GM18526 (cell line): ENCODE data around the gene MMD2.

Experiments used
- POLR2A ChIP-seq: IDR thresholded peaks from 3 replicates; pipeline ENCODE4 v1.6.1; 2011; ENCODE audit not compliant: insufficient read length; ENCODE audit errors: extremely low read depth

Gene MMD2

DNA sequence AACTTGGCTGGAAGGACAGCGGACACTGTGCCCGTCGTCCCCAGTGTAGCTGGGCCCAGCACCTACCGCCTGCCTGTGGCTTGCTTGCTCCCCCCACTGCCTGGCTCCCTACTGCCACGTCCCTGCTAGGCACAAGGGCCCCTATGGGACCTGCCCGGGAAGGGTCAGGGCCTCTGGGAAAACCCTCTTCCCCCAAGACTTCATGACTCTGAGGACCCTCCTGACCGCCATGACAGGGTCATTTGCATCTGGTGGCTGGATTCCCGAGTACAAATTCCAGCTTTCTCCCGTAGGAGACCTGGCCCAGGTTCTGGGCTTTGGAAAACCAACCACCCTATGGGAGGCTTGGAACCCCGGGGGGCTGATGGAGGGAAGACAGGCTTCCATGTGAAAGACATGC lies 1.4 kb upstream of the MMD2 start:
- TF ChIP-seq POLR2A: no peak

DNA sequence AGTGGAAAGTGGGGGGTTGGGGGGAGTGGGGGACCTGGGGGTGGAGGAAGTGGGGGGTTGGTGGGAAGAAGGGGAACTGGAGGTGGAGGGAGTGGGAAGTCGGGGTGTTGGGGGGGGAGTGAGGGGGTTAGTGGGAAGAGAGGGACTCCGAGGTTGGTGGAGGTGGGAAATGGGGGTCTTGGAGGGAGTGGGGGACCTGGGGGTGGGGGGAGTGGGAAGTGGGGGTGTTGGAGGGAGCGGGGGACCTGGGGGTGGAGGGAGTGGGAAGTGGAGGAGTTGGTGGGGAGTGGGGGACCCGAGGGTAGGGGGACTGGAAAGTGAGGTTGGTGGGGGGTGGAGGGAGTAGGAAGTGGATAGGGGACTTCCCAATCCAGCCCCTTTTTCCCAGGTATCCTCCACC lies 906 bp upstream of the MMD2 start:
- TF ChIP-seq POLR2A: no peak

- no peak for TF ChIP-seq POLR2A
These were observed 319 bp upstream of the MMD2 start for GRCh38 chr7:4959306-4959705.

DNA sequence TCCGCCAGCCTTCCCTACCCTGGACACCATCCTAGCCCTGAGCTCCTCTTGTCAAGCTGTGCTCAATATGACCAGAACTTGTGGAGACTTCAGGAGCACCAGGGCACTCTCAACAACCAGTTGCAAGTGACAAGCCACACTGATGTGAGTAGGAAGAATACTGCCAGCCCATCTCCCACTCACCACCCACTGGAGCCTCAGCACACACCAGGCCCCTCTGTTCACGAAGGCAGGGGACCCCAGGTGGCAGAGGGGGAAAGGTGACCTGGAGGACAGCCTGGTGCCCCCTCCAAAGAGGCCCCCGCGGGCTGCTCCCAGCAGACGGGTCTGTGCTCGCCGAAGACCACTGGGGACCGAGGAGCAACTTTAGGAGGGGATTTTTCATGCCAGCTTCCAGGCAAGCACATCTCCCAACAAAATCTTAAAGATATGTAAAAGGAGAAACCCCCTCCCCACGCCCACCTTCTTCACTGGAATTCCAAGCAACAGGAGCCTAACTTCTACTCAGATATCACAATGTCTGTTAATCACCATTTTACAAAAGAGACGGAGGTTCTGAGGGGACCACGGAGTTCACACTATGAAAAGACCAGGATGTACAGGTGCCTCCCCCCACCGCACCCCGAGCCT lies 1.0 kb downstream of the MMD2 start:
- no peak for TF ChIP-seq POLR2A

DNA sequence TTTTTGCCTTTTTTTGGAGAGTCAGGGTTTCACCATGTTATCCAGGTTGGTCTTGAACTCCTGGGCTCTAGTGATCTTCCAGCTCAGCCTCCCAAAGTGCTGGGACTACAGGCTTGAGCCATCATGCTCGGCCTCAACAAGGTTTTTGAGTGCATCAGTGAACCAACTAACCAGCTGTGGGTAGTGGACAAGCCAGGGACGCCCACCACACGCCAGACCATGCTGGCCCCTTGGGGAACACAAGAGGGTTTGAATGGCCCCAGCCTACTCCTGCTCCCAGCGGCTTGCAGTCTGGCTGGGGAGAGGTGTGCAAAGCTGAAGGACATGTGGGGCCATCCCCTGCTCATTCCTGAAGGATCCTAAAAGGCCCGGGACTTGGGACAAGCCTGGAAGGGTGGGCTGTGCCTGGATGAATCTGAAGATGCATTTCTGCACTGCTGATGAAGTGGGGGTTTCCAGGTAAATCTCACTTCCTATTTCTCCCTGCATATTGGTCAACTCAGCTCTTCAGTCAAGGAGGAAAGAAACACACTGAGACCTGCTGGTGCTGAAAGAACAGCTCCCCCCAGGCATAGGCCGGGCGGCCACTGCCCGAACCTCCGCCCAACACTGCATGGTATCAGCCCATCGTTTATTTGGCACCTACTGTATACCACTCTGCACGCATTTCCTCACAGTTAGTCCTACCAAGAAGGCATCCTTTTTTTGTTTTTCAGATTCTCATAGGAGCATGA lies 6.9 kb downstream of the MMD2 start:
- no peak for TF ChIP-seq POLR2A

- TF ChIP-seq POLR2A: no peak
These were observed 7.7 kb downstream of the MMD2 start for GRCh38 chr7:4951304-4951703.

DNA sequence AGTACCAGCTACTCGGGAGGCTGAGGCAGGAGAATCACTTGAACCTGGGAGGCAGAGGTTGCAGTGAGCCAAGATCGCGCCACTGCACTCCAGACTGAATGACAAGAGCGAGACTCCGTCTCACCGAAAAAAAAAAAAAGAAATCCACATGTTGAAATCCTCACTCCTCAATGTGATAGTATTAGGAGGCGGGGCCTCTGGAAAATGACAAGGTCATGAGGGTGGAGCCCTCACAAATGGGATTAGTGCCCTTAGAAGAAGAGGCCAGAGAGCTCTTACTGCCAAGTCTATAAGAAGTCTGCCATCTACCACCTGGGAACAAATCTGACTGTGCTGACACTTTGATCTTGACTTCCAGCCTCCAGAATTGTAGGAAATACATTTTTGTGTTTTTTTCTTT lies 10.6 kb downstream of the MMD2 start:
- no peak for TF ChIP-seq POLR2A

- TF ChIP-seq POLR2A: no peak
These were observed 13.0 kb downstream of the MMD2 start for GRCh38 chr7:4945949-4946348.

DNA sequence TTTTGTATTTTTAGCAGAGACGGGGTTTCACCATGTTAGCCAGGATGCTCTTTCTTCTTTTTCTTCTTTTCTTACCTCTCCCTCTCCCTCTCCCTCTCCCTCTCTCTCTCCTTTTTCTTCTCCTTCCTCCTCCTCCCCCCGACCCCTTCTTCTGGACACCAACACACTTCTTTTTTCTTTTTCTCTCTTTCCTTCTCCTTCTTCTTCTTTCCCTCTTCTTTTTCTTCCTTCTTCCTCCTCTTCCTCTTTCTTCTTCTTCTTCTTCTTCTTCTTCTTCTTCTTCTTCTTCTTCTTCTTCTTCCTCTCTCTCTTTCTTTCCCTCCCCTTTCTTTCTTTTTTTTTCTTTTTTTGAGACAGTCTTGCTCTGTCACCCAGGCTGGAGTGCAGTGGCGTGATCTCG lies 14.0 kb downstream of the MMD2 start:
- TF ChIP-seq POLR2A: no peak

GRCh38 chr7:4943297-4943696 lies 15.7 kb downstream of the MMD2 start:
- no peak for TF ChIP-seq POLR2A

GRCh38 chr7:4939971-4940728 lies 18.8 kb downstream of the MMD2 start:
- no peak for TF ChIP-seq POLR2A

DNA sequence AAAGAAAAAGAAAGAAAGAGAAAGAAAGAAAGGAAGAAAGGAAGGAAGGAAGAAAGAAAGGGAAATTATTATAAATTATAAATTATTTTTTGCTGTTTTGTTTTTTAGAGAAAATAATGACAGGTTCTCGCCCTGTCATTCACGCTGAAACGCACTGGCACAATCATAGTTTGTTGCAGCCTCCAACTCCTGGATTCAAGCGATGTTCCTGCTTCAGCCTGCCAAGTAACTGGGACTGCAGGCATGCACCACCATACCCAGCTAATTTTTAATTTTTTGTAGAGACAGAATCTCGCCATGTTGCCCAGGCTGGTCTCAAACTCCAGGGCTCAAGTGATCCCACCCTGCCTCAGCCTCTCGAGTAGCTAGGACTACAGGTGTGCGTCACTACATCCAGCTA lies 21.6 kb downstream of the MMD2 start:
- no peak for TF ChIP-seq POLR2A

DNA sequence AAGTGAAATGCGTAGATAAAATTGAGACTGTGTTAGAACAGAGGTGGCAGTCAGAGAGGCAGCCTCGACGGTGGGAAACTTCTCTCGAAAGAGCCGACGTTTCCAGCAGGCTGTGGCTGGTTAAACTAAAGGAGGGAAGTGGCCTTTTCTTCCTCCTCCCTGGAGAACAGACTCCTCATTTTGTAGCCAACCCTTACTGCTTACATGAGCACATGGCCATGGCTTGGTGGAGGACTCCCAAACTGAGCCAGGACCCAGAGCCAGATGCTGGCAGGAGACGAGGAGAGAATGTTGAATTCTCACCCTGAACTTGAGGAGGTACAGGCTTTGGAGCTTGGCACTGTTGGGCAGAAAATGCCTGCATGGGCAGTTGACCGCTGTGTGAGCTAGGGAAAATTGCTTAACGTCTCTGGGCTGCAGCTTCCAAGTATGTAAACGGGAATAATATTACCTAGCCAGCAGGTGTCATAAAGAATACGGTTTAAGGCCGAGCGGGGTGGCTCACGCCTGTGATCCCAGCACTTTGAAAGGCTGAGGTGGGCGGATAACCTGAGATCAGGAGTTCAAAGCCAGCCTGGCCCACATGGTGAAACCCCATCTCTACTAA lies 24.5 kb downstream of the MMD2 start:
- TF ChIP-seq POLR2A: no peak

- no peak for TF ChIP-seq POLR2A
These were observed 27.0 kb downstream of the MMD2 start for GRCh38 chr7:4931943-4932342.

- no peak for TF ChIP-seq POLR2A
These were observed 30.0 kb downstream of the MMD2 start for GRCh38 chr7:4929005-4929404.

- TF ChIP-seq POLR2A: no peak
These were observed 30.5 kb downstream of the MMD2 start for GRCh38 chr7:4928445-4928844.
